ENCODE measurements around the gene SNX33. TPM values are rescaled to one million over a fixed set of nuclear protein-coding genes. Genes with fewer than 3 reads are reported as not detected.
A peak's percentile ranks its signal among the peaks of the same experiment; 100 is the strongest.

The SNX33 gene
- total RNA-seq, 1 experiment from 2014 or later, result 8.3 TPM

DNA sequence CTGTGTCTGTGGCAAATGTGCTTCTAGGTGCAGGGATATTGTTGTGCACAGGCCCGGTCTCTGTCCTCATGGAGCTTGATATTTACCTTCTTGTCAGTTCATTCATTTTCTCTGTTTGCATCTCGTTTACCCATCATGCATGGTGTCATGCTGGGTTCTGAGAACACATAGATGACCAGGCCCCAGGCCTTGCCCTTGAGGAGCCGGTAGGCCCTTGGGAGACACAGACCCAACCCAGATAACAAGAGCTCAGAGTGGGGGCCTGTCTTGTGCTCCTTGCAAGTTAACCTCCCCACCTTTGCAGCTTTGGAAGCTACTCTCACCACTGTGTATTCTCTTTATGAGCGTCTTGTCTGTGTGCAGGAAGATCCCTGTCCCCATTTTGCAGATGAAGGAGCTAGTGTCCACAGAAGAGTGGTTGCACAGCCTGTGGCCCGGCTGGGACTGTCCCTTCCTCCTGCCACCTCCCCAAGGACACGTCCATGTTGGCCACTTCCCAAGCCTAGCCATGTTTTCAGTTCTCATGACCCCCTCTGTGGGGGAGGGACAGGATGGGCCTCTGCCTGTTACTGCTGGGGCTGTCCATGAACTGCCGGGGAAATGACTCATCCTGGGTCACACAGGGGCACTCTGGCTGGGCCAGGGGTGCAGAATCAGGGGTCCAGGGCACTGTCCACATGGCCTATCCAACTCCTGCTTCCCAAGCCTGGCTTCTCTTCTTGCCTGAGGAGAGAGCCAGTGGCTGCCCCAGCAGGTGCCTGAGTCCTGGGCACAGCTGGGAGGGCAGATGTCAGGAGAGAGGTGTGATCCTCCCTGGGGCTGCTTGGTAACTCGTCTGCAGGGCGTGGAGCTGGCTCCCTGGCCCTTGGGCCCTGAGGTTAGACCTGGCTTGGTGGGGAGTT is 3.4 kb downstream of the SNX33 start:
- peaks cover 45% of the 10 kb centered on the region for H3K79me2 ChIP-seq (ENCODE audit: insufficient read depth, low read length)
- RAD21 ChIA-PET (ENCODE audit: low non-redundant PET in 1 of 2, low total read pairs in 2 of 2, uncharacterized antibody in 2 of 2, unreplicated experiment in 2 of 2), result no interaction called here
- intact Hi-C loops (cut with micrococcal nuclease), result no loop called here

More for the DNA sequence above, 3.4 kb downstream of the SNX33 start:
- peak overlapping the region; percentile 70 for H3K4me2 ChIP-seq (ENCODE audit: low read length)
- no TSS peak for BruUV-seq (replicated peaks)
- H3K36me3 ChIP-seq (ENCODE audit: control insufficient read depth in 1 of 2, insufficient read depth in 2 of 2, low read length in 2 of 2), result peaks cover 0 to 12% of the 10 kb centered on the region in 2 experiments; a peak in 1 of 4 replicates
- H4K20me1 ChIP-seq (ENCODE audit: insufficient read depth), result no peaks in the 10 kb centered on the region
- ATAC-seq, result no peak
- ChIA-PET CTCF (interaction anchor here (0.9 to 1.6 kb wide), 2 partner anchors 35 to 197 kb away, joined by 4 to 5 read pairs; no protein-coding TSS in a partner anchor), POLR2A (interaction anchor here (0.6 to 0.9 kb wide), 2 partner anchors 9 to 19 kb away, joined by 4 to 6 read pairs; no protein-coding TSS in a partner anchor)
- no peak overlapping the region for H2AFZ ChIP-seq (ENCODE audit: low read depth, low read length, poor library complexity, severe bottlenecking)
- H3K9ac ChIP-seq (ENCODE audit: low read length), result peak overlapping the region; percentile 40
- no peaks in the 10 kb centered on the region for H3K27me3 ChIP-seq (ENCODE audit: insufficient read depth, low read length)
- H3K9me2 ChIP-seq (ENCODE audit: insufficient read depth), result no peaks in the 10 kb centered on the region
- no peaks in the 10 kb centered on the region for H3K9me3 ChIP-seq (ENCODE audit: control insufficient read depth in 1 of 2, insufficient read depth in 1 of 2, low read depth in 1 of 2, low read length in 2 of 2)
- H3K27ac ChIP-seq (ENCODE audit: low read depth, low read length), result peak overlapping the region; percentile 32; the same call in 1 of the 2 replicates
- H3K4me1 ChIP-seq (ENCODE audit: control insufficient read depth in 1 of 2, insufficient read depth in 2 of 2, low read length in 2 of 2), result peaks cover 22 to 55% of the 10 kb centered on the region in 2 experiments
- H3K4me3 ChIP-seq (replicated peaks in 1 of 2; ENCODE audit: low read depth in 1 of 2, low read length in 2 of 2), result peak overlapping the region in 1 of 2 experiments; percentile 32; a peak in 2 of 4 replicates
- no peak; the same call in 1 of the 2 replicates for TF ChIP-seq SP1 (IDR thresholded peaks at IDR 0.05; ENCODE audit: low read depth)
- no peak for TF ChIP-seq SRF (IDR thresholded peaks at IDR 0.05; ENCODE audit: low read depth)
- TF ChIP-seq, protein P1, sequence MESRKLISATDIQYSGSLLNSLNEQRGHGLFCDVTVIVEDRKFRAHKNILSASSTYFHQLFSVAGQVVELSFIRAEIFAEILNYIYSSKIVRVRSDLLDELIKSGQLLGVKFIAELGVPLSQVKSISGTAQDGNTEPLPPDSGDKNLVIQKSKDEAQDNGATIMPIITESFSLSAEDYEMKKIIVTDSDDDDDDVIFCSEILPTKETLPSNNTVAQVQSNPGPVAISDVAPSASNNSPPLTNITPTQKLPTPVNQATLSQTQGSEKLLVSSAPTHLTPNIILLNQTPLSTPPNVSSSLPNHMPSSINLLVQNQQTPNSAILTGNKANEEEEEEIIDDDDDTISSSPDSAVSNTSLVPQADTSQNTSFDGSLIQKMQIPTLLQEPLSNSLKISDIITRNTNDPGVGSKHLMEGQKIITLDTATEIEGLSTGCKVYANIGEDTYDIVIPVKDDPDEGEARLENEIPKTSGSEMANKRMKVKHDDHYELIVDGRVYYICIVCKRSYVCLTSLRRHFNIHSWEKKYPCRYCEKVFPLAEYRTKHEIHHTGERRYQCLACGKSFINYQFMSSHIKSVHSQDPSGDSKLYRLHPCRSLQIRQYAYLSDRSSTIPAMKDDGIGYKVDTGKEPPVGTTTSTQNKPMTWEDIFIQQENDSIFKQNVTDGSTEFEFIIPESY (IDR thresholded peaks at IDR 0.05; ENCODE audit: extremely low read depth, insufficient replicate concordance, low read length), result no peak
- 0 out of 2 replicates have a peak, but pooled peaks have one; percentile 15 for TF ChIP-seq JUND (IDR thresholded peaks at IDR 0.05)
- no peak for DNase-seq (ENCODE audit: low read depth, low spot score)
